Measurements from ENCODE around the gene LAMA2.

DNA sequence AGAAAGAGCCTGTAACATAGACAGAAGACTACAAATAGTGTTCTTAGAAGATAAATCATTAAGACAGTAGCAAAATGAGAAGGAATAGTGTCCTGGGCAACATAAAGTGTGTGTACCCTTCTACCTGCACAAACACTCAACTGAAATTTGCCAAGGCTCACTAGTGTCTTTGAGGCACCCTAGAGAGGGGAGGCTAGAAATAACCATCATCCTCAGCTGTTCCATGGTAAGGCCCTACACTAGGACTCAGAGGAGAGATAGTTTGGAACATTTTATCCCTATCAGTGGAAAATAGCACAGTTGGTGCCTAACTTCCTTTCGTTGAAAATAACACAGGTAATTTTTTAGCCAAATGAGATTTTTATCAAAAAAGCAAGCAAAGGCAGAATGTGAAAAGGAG, 230.7 kb downstream of the LAMA2 start:
- TF ChIP-seq, protein P1, sequence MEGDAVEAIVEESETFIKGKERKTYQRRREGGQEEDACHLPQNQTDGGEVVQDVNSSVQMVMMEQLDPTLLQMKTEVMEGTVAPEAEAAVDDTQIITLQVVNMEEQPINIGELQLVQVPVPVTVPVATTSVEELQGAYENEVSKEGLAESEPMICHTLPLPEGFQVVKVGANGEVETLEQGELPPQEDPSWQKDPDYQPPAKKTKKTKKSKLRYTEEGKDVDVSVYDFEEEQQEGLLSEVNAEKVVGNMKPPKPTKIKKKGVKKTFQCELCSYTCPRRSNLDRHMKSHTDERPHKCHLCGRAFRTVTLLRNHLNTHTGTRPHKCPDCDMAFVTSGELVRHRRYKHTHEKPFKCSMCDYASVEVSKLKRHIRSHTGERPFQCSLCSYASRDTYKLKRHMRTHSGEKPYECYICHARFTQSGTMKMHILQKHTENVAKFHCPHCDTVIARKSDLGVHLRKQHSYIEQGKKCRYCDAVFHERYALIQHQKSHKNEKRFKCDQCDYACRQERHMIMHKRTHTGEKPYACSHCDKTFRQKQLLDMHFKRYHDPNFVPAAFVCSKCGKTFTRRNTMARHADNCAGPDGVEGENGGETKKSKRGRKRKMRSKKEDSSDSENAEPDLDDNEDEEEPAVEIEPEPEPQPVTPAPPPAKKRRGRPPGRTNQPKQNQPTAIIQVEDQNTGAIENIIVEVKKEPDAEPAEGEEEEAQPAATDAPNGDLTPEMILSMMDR (IDR thresholded peaks at IDR 0.05), result no peak
- TF ChIP-seq MXI1 (IDR thresholded peaks at IDR 0.05; ENCODE audit: low read depth, low read length) (no peak), POLR2AphosphoS5 (IDR thresholded peaks at IDR 0.05; ENCODE audit: low read depth, low read length) (no peak)

Measured in SK-N-SH (cell line).